Measurements from ENCODE around the gene PRXL2A.
"Not testable (repeated sequence)": the region's sequence is repeated elsewhere in the genome, so short reads cannot be mapped to it uniquely, and the experiment has no call there.

Gene PRXL2A

DNA sequence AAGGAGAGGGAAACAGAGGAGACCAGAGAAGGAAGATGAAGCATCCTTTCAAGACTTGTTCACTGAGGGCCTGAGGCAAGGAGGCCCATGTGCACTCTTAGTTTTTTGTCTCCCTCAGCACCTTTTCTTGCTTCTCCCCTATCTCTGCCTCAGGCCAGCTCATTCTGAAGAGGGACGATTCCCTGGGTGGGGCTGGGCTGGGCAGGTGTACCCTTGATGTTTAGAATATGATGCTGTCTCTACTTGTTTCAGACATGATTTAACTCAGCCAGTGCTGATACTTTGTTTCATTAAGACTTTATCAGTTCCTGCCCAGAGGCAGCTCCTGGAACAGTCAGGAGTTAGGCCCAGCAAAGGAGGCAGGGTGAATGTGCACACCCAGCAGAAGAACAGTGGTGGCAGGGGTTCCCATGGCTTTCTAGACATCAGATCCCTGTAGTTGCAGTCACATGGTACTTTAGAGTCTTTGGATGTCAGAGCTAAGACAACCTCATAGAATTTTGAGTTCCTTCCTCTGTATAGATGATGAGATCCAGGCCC is 3.4 kb downstream of the PRXL2A start:
- DNase-seq = no peak

DNA sequence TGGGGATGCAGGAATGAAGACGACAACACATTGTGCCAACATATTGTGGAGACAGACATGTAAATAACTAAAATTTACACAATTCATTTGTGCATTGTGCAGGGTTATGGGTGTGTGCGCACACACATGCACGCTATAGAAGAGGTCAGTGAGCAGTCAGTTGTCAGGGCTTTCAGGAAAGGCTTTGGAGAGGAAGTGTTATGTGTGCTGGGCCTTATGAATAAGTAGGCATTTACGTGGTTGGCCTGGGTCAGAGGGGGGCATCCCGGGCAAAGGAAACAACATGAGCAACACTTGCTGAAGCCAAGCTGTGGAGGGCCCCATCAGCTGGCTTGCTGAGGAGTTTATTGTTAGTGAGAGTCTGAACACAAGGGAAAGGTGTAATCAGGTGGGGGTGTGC is 4.1 kb downstream of the PRXL2A start:
- DNase-seq = no peak

DNA sequence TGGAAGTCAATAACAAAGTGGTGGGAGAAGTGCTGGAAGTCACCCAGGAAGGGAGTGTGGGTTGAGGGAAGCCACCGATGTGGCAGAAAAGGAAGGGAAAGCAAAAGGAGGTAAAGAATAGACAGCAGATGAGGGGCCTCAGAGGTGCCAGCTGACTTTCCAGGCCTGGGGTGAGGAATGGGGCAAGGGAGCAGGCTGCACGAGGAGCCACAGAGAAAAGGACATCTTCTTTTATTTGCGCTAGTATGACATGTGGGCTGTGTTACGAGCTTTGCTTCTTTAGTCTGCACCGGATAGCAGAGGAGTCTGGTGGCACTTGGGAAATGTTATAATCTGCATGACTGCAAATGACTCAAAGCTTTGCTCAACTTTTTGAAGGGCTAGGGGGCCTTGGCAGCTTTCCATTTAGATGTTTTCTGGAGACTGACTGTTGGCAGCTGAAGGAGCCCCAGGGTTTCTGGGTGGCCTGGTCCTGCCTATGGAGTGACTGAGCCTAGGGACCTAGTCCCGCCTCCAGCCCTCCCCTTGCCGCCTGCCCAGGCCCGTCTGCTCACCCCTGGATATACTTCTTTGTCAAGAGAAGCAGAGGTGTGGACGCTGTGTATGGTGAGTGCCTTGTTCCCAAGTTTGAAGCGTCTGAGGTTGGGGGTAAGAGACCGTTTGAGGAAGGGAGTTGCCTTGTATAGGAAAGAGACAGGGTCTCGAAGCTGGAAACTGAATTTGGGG is 5.1 kb downstream of the PRXL2A start:
- no peak for DNase-seq

- DNase-seq = no peak
Observed at GRCh38 chr10:80414142-80414895, 6.0 kb downstream of the PRXL2A start.

DNA sequence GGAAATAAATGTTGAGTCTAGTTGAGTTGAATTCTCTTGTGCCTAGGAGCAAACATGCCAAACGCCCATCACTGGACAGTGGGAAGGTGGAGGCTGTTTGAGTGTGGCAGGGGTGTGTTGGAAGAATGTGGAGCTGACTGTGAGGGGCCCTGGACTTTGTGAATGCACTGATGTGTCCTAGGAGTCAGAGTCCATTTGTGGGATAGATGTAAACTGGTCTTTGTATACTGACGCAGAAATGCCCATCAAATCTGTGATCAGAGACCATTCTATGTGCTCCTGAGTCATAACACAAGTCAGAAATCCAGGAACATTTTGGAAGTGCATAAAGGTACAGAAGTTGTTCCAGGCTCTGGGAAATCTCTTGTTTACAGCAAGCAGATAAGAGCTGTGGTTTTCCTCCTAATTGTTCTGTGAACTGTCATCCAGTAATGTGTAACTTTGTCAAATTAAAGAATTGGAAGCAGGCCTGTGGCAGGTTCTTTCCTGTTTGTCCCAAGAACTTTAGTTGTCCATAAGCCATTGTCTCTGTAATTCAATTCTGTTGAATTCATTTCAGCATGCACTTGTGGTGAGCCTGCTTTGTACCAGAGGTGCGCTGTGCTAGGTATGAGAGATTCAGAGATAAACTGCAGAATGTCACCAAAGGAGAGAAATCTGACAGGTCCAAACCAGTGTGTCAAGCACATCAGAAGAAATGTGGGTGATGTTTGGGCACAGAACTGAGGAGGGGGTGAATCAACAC is 7.6 kb downstream of the PRXL2A start:
- DNase-seq = no peak

DNA sequence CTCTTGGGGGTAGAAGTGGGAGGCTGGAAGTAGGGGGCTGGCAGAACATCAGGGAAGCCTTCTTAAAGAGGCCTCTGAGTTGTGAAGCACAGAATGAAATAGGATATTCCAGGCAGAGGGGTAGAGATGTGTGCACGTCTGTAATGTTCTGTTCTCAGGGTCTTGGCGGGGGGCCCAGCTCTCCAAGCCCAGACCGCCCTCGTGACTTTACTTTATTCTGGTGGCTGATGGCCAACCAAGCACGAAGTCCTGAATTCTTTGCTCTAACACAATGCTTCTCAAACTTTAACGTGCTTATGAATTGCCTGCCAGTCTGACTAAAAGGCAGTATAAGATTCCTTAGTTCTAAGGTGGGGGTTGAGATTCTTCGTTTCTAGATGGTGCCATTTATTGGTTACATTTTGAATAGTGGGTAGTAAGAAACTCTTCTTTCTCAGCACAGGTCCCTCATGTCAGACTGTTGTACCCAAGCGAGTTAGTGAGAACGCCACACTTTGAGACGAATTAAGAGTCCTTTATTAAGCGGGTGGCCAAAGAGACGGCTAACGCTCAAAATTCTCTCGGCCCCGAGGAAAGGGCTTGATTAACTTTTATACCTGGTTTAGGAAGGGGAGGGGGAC is 8.2 kb downstream of the PRXL2A start:
- peak; percentile 34 for DNase-seq

- not testable (repeated sequence) for DNase-seq
Observed at GRCh38 chr10:80417256-80417655, 8.9 kb downstream of the PRXL2A start.

GRCh38 chr10:80421050-80421706 is 12.8 kb downstream of the PRXL2A start:
- no peak for DNase-seq

GRCh38 chr10:80421707-80422536 is 13.6 kb downstream of the PRXL2A start:
- no peak for DNase-seq

GRCh38 chr10:80425901-80426300 is 17.6 kb downstream of the PRXL2A start:
- no peak for DNase-seq

DNA sequence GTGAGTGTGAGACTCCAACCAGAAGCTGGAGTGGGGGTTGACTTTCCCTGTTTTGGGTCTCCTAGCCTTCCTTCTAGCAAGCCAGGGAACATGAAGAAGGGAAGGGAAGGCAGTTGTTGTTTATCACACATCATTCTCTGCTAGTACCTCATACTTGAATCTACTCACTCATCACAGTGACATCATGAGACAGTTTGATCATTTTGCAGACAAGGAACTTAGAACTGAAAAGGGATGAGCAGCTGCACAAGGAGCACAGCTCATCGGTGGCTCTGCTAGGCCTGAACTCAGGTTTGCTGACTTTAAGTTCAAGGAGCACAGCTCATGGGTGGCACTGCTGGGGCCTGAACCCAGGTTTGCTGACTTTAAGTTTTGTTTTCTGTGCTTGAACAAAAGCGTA is 19.2 kb downstream of the PRXL2A start:
- DNase-seq = no peak

- DNase-seq = no peak
Observed at GRCh38 chr10:80429521-80429973, 21.2 kb downstream of the PRXL2A start.

DNA sequence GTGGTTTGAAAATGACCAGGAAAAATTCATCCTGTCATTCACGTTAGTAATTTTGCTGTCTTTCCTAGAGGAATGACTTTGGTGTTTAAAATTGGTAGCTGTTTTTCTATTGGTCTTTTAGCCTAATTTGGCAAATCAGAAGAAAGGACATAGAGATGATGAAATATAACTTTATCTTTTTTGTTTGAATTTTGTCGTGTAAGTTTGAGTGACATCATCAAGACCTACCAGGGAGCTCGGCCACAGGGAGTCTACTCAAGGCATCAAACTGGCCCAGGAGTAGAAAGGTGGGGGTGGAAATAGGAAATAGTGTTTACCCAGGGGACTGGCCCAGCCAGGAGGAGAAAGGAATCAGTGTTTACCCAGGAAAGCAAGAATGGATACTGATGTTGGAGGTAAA is 24.8 kb downstream of the PRXL2A start:
- DNase-seq = no peak

GRCh38 chr10:80436446-80437098 is 28.2 kb downstream of the PRXL2A start:
- no peak for DNase-seq

DNA sequence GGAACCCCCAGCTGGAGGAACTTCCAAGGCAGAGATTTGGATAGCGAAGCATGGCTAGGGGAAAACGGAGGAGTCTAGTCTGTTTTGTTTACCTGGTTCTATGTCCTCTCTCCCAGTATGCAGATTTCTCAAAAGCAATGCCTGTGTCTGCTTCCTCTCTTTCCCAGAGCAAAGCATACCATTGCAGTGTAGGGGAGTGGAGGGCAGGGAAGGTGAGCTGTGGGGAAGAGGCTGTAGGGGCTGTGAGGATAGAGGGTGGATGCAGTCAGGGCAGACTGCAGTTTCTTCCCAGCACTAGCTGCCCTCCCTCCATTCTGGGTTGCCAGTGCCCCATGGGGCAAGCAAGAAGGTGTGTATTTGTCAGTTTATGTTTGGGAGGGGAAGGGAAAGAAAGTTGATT is 28.9 kb downstream of the PRXL2A start:
- no peak for DNase-seq

- no peak for DNase-seq
Observed at GRCh38 chr10:80441831-80442230, 33.5 kb downstream of the PRXL2A start.

DNA sequence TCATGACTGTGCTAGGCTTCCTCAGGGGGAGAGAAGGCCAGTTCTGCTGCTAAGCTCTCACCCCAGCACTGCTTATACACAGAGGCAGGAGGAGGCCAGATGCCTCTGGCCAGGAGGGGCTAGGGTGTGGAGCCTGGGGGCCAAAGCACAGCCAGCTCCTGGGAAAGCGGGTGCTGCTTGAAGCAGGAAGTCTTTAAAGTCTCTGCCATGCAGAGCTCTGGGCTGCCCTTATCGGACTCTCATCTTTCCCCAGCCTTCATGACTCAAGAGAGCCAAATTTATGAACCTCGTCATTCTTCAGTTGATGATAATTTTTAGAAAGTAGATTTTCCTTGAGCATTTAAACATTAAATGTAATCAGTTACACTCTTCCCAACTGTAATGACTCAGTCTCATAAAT is 34.5 kb downstream of the PRXL2A start:
- DNase-seq = no peak

GRCh38 chr10:80443531-80443974 is 35.2 kb downstream of the PRXL2A start:
- DNase-seq = no peak

- no peak for DNase-seq
Observed at GRCh38 chr10:80444124-80444523, 35.8 kb downstream of the PRXL2A start.

DNA sequence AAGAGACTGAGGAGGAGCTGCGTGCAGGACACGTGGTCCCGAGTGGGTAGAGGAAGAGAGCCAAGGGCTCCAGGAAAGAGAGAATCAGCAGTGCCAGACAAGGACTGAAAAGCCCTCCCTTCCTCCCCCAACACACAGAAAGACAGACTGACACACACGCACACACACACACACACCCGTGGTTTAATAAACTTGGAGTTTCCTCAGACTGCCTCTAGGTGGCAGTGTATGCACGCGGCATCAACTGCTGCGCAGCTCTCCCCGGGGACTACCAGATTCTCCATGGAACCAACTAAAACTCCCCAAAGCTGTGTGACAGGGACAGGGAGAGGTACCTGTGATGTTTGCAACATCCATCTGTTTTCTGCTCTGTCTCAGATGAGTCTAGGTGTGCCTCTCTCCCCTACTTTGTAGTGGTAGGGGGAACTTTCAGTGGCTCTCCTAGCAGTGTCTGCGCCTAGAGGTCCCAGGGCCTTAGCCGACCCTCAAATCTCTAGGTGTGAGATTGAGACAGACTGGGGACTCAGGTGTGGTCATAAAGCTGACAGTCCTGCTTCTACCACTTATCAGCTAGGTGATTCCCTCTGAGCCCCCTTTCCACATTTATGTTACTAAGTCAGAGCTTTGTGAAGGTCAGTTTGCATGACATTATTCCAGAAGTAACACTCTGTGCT is 36.4 kb downstream of the PRXL2A start:
- DNase-seq = peak; percentile 75

Data from retina (tissue), 1 donor.